KMS-11 (cell line): ENCODE data around the gene ASIC2.

ENCODE experiments used
- H2AFZ ChIP-seq: fragments of 200-600 bp; sonication (generic); 2 replicates; pipeline ENCODE4 v1.6.1; 2016; ENCODE audit warnings: antibody characterized with exemption, mixed run types, low read depth
- H3K27ac ChIP-seq: fragments of 200-600 bp; sonication (generic); 2 replicates; pipeline ENCODE4 v1.6.1; 2016; ENCODE audit warnings: mild to moderate bottlenecking, mixed run types
- H3K27me3 ChIP-seq: fragments of 200-600 bp; sonication (generic); 2 replicates; pipeline ENCODE4 v1.6.1; 2017; ENCODE audit warnings: mild to moderate bottlenecking, low read depth, mixed run types, moderate library complexity; ENCODE audit not compliant: insufficient read depth
- H3K36me3 ChIP-seq: fragments of 200-600 bp; sonication (generic); 2 replicates; pipeline ENCODE4 v1.6.1; 2017; ENCODE audit warnings: mild to moderate bottlenecking, mixed run types; ENCODE audit not compliant: insufficient read depth
- H3K4me1 ChIP-seq: fragments of 200-600 bp; sonication (generic); 2 replicates; pipeline ENCODE4 v1.6.1; 2016; ENCODE audit warnings: mild to moderate bottlenecking, low read depth, mixed run types; ENCODE audit not compliant: poor library complexity, severe bottlenecking
- H3K4me2 ChIP-seq: fragments of 200-600 bp; sonication (generic); 2 replicates; pipeline ENCODE4 v1.7.0; 2016; ENCODE audit warnings: mild to moderate bottlenecking, mixed run types
- H3K4me3 ChIP-seq: fragments of 200-600 bp; sonication (generic); IDR thresholded peaks from 2 replicates; pipeline ENCODE4 v1.6.1; 2017; ENCODE audit warnings: low read depth, low read length, mixed read lengths; ENCODE audit not compliant: insufficient read depth
- H3K79me2 ChIP-seq: fragments of 200-600 bp; sonication (generic); 2 replicates; pipeline ENCODE4 v1.6.1; 2016; ENCODE audit warnings: low read depth, mixed run types; ENCODE audit not compliant: insufficient read depth
- H3K9ac ChIP-seq: fragments of 200-600 bp; sonication (generic); 2 replicates; pipeline ENCODE4 v1.6.1; 2016; ENCODE audit warnings: mild to moderate bottlenecking, mixed run types
- H4K20me1 ChIP-seq: fragments of 200-600 bp; sonication (generic); 2 replicates; pipeline ENCODE4 v1.6.1; 2016; ENCODE audit warnings: mild to moderate bottlenecking, mixed run types; ENCODE audit not compliant: insufficient read depth
- TF ChIP-seq, protein P1 (sequence below): fragments of 200-600 bp; sonication (generic); conservative IDR thresholded peaks from 2 replicates; pipeline ENCODE4 v1.6.1; 2017; ENCODE audit warnings: low read depth, mild to moderate bottlenecking, antibody characterized with exemption, low read length, moderate library complexity, mixed read lengths

The ASIC2 gene

DNA sequence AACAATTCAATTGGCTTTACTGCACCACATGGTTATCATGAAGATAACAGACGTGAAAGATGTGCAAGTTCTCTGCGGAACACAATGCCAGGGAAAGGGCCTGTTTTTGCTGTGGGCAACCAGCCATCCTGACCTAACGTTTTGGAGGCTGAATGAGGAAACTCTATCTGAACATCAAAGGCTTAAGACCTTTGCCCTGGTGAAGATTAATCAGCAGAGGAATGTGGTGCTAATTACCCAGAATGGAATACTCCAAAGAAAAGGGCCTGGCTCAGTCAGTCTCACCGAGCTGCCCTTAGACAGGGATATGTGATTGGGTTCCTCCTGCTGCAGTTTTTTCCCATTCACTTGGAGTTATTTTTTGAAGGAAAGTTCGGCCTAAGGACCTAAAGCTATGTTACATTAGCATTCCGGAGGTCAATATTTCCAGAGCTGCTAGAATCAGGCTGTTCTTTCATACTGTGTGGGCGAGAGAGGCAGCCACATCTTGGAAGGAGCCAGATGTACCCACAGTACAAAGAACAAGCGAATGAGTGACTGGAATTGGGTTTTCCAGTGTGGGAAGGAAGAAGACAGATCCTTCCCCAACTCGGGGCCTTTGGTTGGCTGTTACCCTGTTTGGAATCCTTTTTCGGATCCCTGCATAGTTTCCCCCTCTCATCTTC lies 15.5 kb downstream of the ASIC2 start:
- no peak overlapping the region for H3K4me3 ChIP-seq
- TF ChIP-seq, protein P1, sequence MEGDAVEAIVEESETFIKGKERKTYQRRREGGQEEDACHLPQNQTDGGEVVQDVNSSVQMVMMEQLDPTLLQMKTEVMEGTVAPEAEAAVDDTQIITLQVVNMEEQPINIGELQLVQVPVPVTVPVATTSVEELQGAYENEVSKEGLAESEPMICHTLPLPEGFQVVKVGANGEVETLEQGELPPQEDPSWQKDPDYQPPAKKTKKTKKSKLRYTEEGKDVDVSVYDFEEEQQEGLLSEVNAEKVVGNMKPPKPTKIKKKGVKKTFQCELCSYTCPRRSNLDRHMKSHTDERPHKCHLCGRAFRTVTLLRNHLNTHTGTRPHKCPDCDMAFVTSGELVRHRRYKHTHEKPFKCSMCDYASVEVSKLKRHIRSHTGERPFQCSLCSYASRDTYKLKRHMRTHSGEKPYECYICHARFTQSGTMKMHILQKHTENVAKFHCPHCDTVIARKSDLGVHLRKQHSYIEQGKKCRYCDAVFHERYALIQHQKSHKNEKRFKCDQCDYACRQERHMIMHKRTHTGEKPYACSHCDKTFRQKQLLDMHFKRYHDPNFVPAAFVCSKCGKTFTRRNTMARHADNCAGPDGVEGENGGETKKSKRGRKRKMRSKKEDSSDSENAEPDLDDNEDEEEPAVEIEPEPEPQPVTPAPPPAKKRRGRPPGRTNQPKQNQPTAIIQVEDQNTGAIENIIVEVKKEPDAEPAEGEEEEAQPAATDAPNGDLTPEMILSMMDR = no peak
- no peak overlapping the region for H3K27ac ChIP-seq
- H3K27me3 ChIP-seq = no peaks in the 10 kb centered on the region
- no peak overlapping the region for H2AFZ ChIP-seq
- H3K36me3 ChIP-seq = no peaks in the 10 kb centered on the region
- no peak overlapping the region for H3K9ac ChIP-seq
- no peaks in the 10 kb centered on the region for H4K20me1 ChIP-seq
- no peaks in the 10 kb centered on the region for H3K79me2 ChIP-seq
- no peaks in the 10 kb centered on the region for H3K4me1 ChIP-seq
- H3K4me2 ChIP-seq = no peak overlapping the region

DNA sequence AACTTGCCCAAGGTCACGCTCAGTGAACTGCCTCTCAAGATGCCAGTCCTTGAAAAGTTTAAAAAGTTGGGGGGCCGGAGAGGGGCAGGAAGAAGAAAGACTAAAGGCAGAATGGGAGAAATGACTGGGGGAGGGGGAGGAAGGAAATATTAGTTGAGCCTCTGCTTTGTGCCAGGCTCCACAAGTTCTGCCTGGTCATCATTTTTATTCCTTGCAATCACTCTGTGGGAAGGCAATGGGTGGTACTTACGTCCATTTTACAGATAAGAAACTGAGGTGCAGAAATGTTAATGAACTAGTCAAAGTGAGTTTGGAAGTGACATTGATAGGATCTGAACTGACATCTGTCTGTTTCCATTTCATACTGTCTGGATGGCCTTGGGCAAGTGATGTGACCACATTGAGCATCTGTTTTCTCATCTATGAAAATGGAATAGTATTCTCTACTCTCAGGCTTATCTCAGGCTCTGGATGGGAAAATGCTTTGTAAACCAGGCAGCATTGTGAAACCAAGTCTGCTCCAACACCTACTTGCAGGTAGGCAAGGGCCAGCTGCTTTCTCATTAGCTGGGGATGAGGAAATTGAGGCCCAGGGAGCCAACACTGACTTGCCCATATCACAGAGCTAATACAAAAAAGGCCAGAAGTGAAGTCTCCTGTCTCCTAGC lies 19.2 kb downstream of the ASIC2 start:
- Histone ChIP-seq H2AFZ (no peak overlapping the region), H3K27me3 (no peaks in the 10 kb centered on the region), H3K4me3 (no peak overlapping the region), H3K27ac (no peak overlapping the region), H3K9ac (no peak overlapping the region), H4K20me1 (no peaks in the 10 kb centered on the region), H3K4me1 (no peaks in the 10 kb centered on the region), H3K79me2 (no peaks in the 10 kb centered on the region), H3K4me2 (no peak overlapping the region), H3K36me3 (no peaks in the 10 kb centered on the region)
- TF ChIP-seq, protein P1 = no peak

DNA sequence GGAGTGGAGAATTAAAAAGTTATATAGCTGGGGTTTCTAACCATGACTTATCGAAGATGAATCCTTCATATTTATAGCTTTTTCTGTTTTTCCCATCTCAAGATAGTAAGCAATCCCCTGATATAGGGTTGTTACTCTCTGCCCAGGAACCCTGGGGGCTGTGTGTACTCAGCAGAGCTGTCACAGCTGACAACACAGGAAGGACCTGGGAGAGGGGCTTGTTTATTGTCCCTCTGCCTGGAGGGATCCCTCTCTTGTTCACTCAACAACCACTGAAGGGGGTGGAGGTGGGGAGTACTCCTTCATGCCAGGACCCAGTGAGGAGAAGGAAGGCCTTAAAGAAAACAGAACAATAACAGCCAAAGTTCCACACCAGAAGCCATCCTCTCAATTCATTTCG lies 19.8 kb downstream of the ASIC2 start:
- Histone ChIP-seq H3K4me1 (no peaks in the 10 kb centered on the region), H3K4me2 (no peak overlapping the region), H3K79me2 (no peaks in the 10 kb centered on the region), H3K27me3 (no peaks in the 10 kb centered on the region), H4K20me1 (no peaks in the 10 kb centered on the region), H2AFZ (no peak overlapping the region), H3K36me3 (no peaks in the 10 kb centered on the region), H3K4me3 (no peak overlapping the region), H3K27ac (no peak overlapping the region), H3K9ac (no peak overlapping the region)
- TF ChIP-seq, protein P1 = no peak

DNA sequence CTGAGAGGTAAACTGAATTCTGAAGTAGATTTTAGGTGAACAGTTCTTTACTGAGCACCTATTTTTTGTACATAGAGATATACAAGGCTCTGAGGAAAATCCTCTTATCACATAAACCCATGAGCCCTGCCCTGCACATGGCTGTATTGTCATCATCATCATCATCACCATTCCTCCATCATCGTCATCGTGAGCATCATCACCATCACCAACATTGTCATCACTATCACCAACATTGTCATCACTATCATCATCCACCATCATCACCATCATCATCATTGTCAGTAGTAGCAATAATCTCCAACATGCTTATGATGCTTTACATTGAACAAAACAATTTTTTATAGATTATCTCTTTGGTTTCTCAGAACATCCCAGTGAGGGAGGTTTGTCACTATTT lies 20.7 kb downstream of the ASIC2 start:
- no peak overlapping the region for H3K4me3 ChIP-seq
- H4K20me1 ChIP-seq = no peaks in the 10 kb centered on the region
- H2AFZ ChIP-seq = no peak overlapping the region
- H3K4me1 ChIP-seq = no peaks in the 10 kb centered on the region
- H3K9ac ChIP-seq = no peak overlapping the region
- no peak overlapping the region for H3K4me2 ChIP-seq
- no peaks in the 10 kb centered on the region for H3K36me3 ChIP-seq
- TF ChIP-seq, protein P1 = no peak
- H3K79me2 ChIP-seq = no peaks in the 10 kb centered on the region
- no peak overlapping the region for H3K27ac ChIP-seq
- H3K27me3 ChIP-seq = no peaks in the 10 kb centered on the region
